Fibroblast of skin of abdomen (primary cell): ENCODE results near the gene HINT2. TPM values are rescaled to one million over a fixed set of nuclear protein-coding genes. Genes with fewer than 3 reads are reported as not detected.

Source experiments
- DNase-seq: peaks from one replicate; pipeline ENCODE4 v3.0.0-alpha.2; 2013
- polyA plus RNA-seq, 2 experiments: library from polyadenylated mRNA; unstranded; fragments of 120-200 nt; gene quantifications; one replicate each; pipeline ENCODE4 v1.2.1, GENCODE V29; 2013; ENCODE audit not compliant: insufficient read length in 2 of 2

The HINT2 gene
- polyA plus RNA-seq (2013, experiment 1 of 2; ENCODE audit: insufficient read length), result 30.5 TPM
- 30.7 TPM for polyA plus RNA-seq (2013, experiment 2 of 2; ENCODE audit: insufficient read length)

- peak; percentile 99 for DNase-seq
These were observed at the start of gene HINT2 for GRCh38 chr9:35814841-35815543. Gene HINT2, minus strand, starts transcription at chr9:35815042. Its CDS starts 63 bp downstream, at chr9:35814979.

GRCh38 chr9:35863583-35863982 lies 48.7 kb upstream of the HINT2 start:
- no peak for DNase-seq

GRCh38 chr9:35862328-35862727 lies 47.5 kb upstream of the HINT2 start:
- DNase-seq, result no peak

- DNase-seq, result no peak
These were observed 46.5 kb upstream of the HINT2 start for GRCh38 chr9:35861161-35861897.

GRCh38 chr9:35859990-35860339 lies 45.1 kb upstream of the HINT2 start:
- DNase-seq, result no peak

- DNase-seq, result peak; percentile 13
These were observed 44.6 kb upstream of the HINT2 start for GRCh38 chr9:35859310-35859989.

- DNase-seq, result no peak
These were observed 43.6 kb upstream of the HINT2 start for GRCh38 chr9:35858458-35858857.

- DNase-seq, result no peak
These were observed 42.0 kb upstream of the HINT2 start for GRCh38 chr9:35856882-35857281.

- DNase-seq, result no peak
These were observed 41.4 kb upstream of the HINT2 start for GRCh38 chr9:35856206-35856605.

GRCh38 chr9:35854091-35854762 lies 39.4 kb upstream of the HINT2 start:
- no peak for DNase-seq

- DNase-seq, result no peak
These were observed 38.3 kb upstream of the HINT2 start for GRCh38 chr9:35852876-35853865.

- DNase-seq, result no peak
These were observed 37.5 kb upstream of the HINT2 start for GRCh38 chr9:35852267-35852815.

GRCh38 chr9:35847792-35848572 lies 33.1 kb upstream of the HINT2 start:
- peak; percentile 85 for DNase-seq

- no peak for DNase-seq
These were observed 31.3 kb upstream of the HINT2 start for GRCh38 chr9:35845824-35846771.

GRCh38 chr9:35844628-35845270 lies 29.9 kb upstream of the HINT2 start:
- peak; percentile 91 for DNase-seq

GRCh38 chr9:35842795-35843194 lies 28.0 kb upstream of the HINT2 start:
- DNase-seq, result no peak

GRCh38 chr9:35842020-35842745 lies 27.3 kb upstream of the HINT2 start:
- no peak for DNase-seq

- no peak for DNase-seq
These were observed 26.7 kb upstream of the HINT2 start for GRCh38 chr9:35841645-35841900.
